Tibial nerve (tissue), 3 donors: ENCODE data around the gene SDCCAG8.

Experiments
- CTCF ChIP-seq, 5 experiments: fragments of 200-600 bp in 3 of 5; fragments of 450-650 bp in 2 of 5; sonication (generic) in 3 of 5; IDR thresholded peaks; one replicate each; pipeline ENCODE4 v1.5.1; 2016 to 2019; ENCODE audit warnings: antibody characterized with exemption in 5 of 5, mild to moderate bottlenecking in 3 of 5, moderate library complexity in 2 of 5
- POLR2A ChIP-seq, 2 donors: fragments of 450-650 bp; IDR thresholded peaks; one replicate each; pipeline ENCODE4 v1.6.1; 2017; ENCODE audit warnings: antibody characterized with exemption in 2 of 2, mild to moderate bottlenecking in 2 of 2, moderate library complexity in 2 of 2

- TF ChIP-seq POLR2A (IDR thresholded peaks at IDR 0.05) (no peak), CTCF (IDR thresholded peaks at IDR 0.05) (no peak)
Measured at GRCh38 chr1:243260221-243260880, 4.5 kb downstream of the SDCCAG8 start.
